GM23338 (cell line): ENCODE results near the gene HMG20B. TPM values are rescaled to one million over a fixed set of nuclear protein-coding genes. Genes with fewer than 3 reads are reported as not detected.
A peak's percentile ranks its signal among the peaks of the same experiment; 100 is the strongest.

Source experiments
- ATAC-seq: fragments of 200-7000 bp; cut with Tn5 transposase; 3 replicates; pipeline ENCODE4 v1.9.1; 2020
- DNase-seq: peaks from one replicate; pipeline ENCODE4 v3.0.0-alpha.2; 2015; ENCODE audit warnings: low spot score
- H2AFZ ChIP-seq: fragments of 200-600 bp; sonication (generic); 2 replicates; pipeline ENCODE4 v1.8.0; 2016; ENCODE audit warnings: antibody characterized with exemption, mild to moderate bottlenecking, moderate library complexity
- H3F3A ChIP-seq: fragments of 200-600 bp; sonication (generic); replicated peaks from 2 replicates; pipeline ENCODE4 v1.8.0; 2017; ENCODE audit warnings: antibody characterized with exemption, mixed run types, low read depth
- H3K27ac ChIP-seq: fragments of 200-600 bp; sonication (generic); 2 replicates; pipeline ENCODE4 v1.6.1; 2016; ENCODE audit warnings: low read depth
- H3K27me3 ChIP-seq: fragments of 200-600 bp; sonication (generic); 2 replicates; pipeline ENCODE4 v1.8.0; 2016; ENCODE audit warnings: mild to moderate bottlenecking, mixed run types, moderate library complexity; ENCODE audit not compliant: insufficient read depth
- H3K36me3 ChIP-seq: fragments of 200-600 bp; sonication (generic); 2 replicates; pipeline ENCODE4 v1.8.0; 2016; ENCODE audit warnings: mild to moderate bottlenecking; ENCODE audit not compliant: insufficient read depth
- H3K4me1 ChIP-seq: fragments of 200-600 bp; sonication (generic); 2 replicates; pipeline ENCODE4 v1.8.0; 2016; ENCODE audit warnings: mild to moderate bottlenecking, moderate library complexity; ENCODE audit not compliant: insufficient read depth
- H3K4me2 ChIP-seq: fragments of 200-600 bp; sonication (generic); 2 replicates; pipeline ENCODE4 v1.7.1; 2017; ENCODE audit warnings: mixed run types
- H3K4me3 ChIP-seq: fragments of 200-600 bp; sonication (generic); 2 replicates; pipeline ENCODE4 v1.6.1; 2016; ENCODE audit warnings: mixed run types
- H3K79me2 ChIP-seq: fragments of 200-600 bp; sonication (generic); replicated peaks from 2 replicates; pipeline ENCODE4 v1.8.0; 2017; ENCODE audit warnings: mild to moderate bottlenecking; ENCODE audit not compliant: insufficient read depth
- H3K9me2 ChIP-seq: fragments of 200-600 bp; sonication (generic); 2 replicates; pipeline ENCODE4 v1.8.0; 2017; ENCODE audit not compliant: insufficient read depth
- H4K20me1 ChIP-seq: fragments of 200-600 bp; sonication (generic); replicated peaks from 2 replicates; pipeline ENCODE4 v1.8.0; 2017; ENCODE audit warnings: mild to moderate bottlenecking; ENCODE audit not compliant: insufficient read depth
- H3K27ac Mint-ChIP-seq: 2 replicates; pipeline ENCODE4 v1.8.0; 2020; ENCODE audit warnings: inconsistent platforms, mild to moderate bottlenecking, moderate library complexity, mixed read lengths
- H3K27me3 Mint-ChIP-seq: 3 replicates; pipeline ENCODE4 v1.8.0; 2022; ENCODE audit warnings: low read depth, mild to moderate bottlenecking, moderate library complexity, mixed read lengths, inconsistent platforms; ENCODE audit not compliant: insufficient read depth, poor library complexity
- H3K36me3 Mint-ChIP-seq: 3 replicates; pipeline ENCODE4 v1.8.0; 2021; ENCODE audit warnings: low read depth, mild to moderate bottlenecking, inconsistent platforms, moderate library complexity, mixed read lengths
- H3K4me1 Mint-ChIP-seq: 3 replicates; pipeline ENCODE4 v1.8.0; 2020; ENCODE audit warnings: mild to moderate bottlenecking, inconsistent platforms, mixed read lengths
- H3K4me3 Mint-ChIP-seq: 3 replicates; pipeline ENCODE4 v1.8.0; 2021; ENCODE audit warnings: moderate library complexity, mild to moderate bottlenecking, inconsistent platforms, mixed read lengths
- H3K9me3 Mint-ChIP-seq: 3 replicates; pipeline ENCODE4 v1.8.0; 2020; ENCODE audit warnings: moderate library complexity, mild to moderate bottlenecking, inconsistent platforms, mixed read lengths
- CREB1 ChIP-seq: fragments of 250-450 bp; sonication (Bioruptor Pico); IDR thresholded peaks from 2 replicates; pipeline ENCODE4 v1.5.0; 2020; ENCODE audit warnings: low read depth, mild to moderate bottlenecking, moderate library complexity
- CTCF ChIP-seq, 2 experiments: fragments of 200-600 bp in 1 of 2; sonication (generic) in 1 of 2; conservative IDR thresholded peaks; 2 replicates each; pipeline versions ENCODE4 v1.5.1 to v1.6.1; 2016 to 2017; ENCODE audit warnings: antibody characterized with exemption in 2 of 2, low read depth in 2 of 2, mild to moderate bottlenecking in 2 of 2, moderate library complexity in 1 of 2
- EZH2 ChIP-seq: fragments of 200-600 bp; sonication (generic); IDR thresholded peaks from one replicate; pipeline ENCODE4 v1.8.0; 2017; ENCODE audit warnings: antibody characterized with exemption, mild to moderate bottlenecking, low read depth; ENCODE audit not compliant: unreplicated experiment
- EZH2phosphoT487 ChIP-seq: fragments of 200-600 bp; sonication (generic); IDR thresholded peaks from one replicate; pipeline ENCODE4 v1.8.1; 2018; ENCODE audit warnings: antibody characterized with exemption; ENCODE audit not compliant: unreplicated experiment
- JUNB ChIP-seq: IDR thresholded peaks from one replicate; pipeline ENCODE4 v1.6.1; 2016; ENCODE audit warnings: antibody characterized with exemption; ENCODE audit not compliant: unreplicated experiment
- NANOG ChIP-seq: IDR thresholded peaks from 2 replicates; pipeline ENCODE4 v1.6.1; 2016; ENCODE audit warnings: antibody characterized with exemption, borderline replicate concordance
- POLR2AphosphoS5 ChIP-seq: IDR thresholded peaks from 2 replicates; pipeline ENCODE4 v1.6.1; 2016; ENCODE audit warnings: antibody characterized with exemption, low read depth
- STAT1 ChIP-seq: IDR thresholded peaks from one replicate; pipeline ENCODE4 v1.6.1; 2016; ENCODE audit warnings: antibody characterized with exemption; ENCODE audit not compliant: unreplicated experiment
- ZNF114 ChIP-seq: fragments of 250-450 bp; sonication (Bioruptor Pico); IDR thresholded peaks from 2 replicates; pipeline ENCODE4 v1.5.0; 2020; ENCODE audit warnings: mild to moderate bottlenecking, moderate library complexity
- ZNF331 ChIP-seq: fragments of 250-450 bp; sonication (Bioruptor Pico); IDR thresholded peaks from 2 replicates; pipeline ENCODE4 v1.5.0; 2020; ENCODE audit warnings: low read depth, mild to moderate bottlenecking, moderate library complexity
- ZNF462 ChIP-seq: fragments of 250-450 bp; sonication (Bioruptor Pico); IDR thresholded peaks from 2 replicates; pipeline ENCODE4 v1.5.0; 2020; ENCODE audit warnings: mild to moderate bottlenecking, moderate library complexity
- polyA plus RNA-seq: library from polyadenylated mRNA; unstranded; fragments of >200 nt; fragmentation: Nextera tagmentation; extraction: Ambion mirVana; gene quantifications from 2 replicates; pipeline ENCODE4 v1.2.1, GENCODE V29; 2016
- total RNA-seq: library from RNA; depleted of rRNA; stranded (reverse); fragments of >200 nt; shearing (Covaris generic); gene quantifications from 2 replicates; pipeline ENCODE4 v1.2.3, GENCODE V29; 2014
- TF ChIP-seq, protein P1 (sequence below): IDR thresholded peaks from one replicate; pipeline ENCODE4 v1.6.1; 2018; ENCODE audit warnings: antibody characterized with exemption; ENCODE audit not compliant: unreplicated experiment
- TF ChIP-seq, protein P2 (sequence below): IDR thresholded peaks from 2 replicates; pipeline ENCODE4 v1.6.1; 2016; ENCODE audit warnings: antibody characterized with exemption

HMG20B gene
- total and polyA plus RNA-seq, 2 experiments from 2014 or later = 74.1 to 130 TPM

DNA sequence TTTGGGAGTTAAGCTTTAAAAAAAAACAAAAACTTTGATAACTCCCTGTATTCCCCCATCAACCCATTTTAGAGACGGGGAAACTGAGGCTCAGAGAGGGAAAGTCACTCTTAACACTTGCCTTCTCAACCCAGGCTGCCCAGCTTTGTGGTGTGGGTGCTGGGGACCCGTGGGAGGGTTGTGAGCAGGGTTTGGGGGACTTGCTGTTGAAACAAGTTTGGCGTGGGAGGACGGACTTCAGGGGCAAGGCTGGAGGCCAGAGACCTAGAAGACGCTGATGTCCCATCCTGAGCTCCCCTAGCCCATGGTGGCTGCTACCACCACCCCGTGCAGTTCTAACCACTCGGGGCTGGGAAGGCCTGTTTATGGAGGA lies 54.6 kb downstream of the HMG20B start:
- Histone ChIP-seq H4K20me1 (peaks cover 16% of the 10 kb centered on the region), H3K4me1 (peaks cover 9% of the 10 kb centered on the region; the same call in 1 of the 2 replicates), H2AFZ (no peak overlapping the region; the same call in 1 of the 2 replicates), H3K27ac (no peak overlapping the region), H3K36me3 (no peaks in the 10 kb centered on the region), H3K4me3 (0 out of 2 replicates have a peak overlapping the region, but pooled peaks have one; percentile 27), H3K4me2 (no peak overlapping the region), H3K9me2 (no peaks in the 10 kb centered on the region), H3K27me3 (no peaks in the 10 kb centered on the region), H3F3A (peaks cover 5% of the 10 kb centered on the region; the same call in 1 of the 2 replicates), H3K79me2 (peaks cover 23% of the 10 kb centered on the region)
- H3K4me3 Mint-ChIP-seq = peak overlapping the region; percentile 90
- peaks cover 5% of the 10 kb centered on the region for H3K36me3 Mint-ChIP-seq
- TF ChIP-seq CTCF (conservative IDR thresholded peaks at IDR 0.05; ENCODE audit: low read depth in 2 of 2) (no peak), ZNF114 (no peak), ZNF331 (no peak), CREB1 (no peak), POLR2AphosphoS5 (no peak), NANOG (no peak), ZNF462 (no peak), STAT1 (no peak), EZH2 (no peak), JUNB (no peak), EZH2phosphoT487 (no peak)
- TF ChIP-seq, protein P1, sequence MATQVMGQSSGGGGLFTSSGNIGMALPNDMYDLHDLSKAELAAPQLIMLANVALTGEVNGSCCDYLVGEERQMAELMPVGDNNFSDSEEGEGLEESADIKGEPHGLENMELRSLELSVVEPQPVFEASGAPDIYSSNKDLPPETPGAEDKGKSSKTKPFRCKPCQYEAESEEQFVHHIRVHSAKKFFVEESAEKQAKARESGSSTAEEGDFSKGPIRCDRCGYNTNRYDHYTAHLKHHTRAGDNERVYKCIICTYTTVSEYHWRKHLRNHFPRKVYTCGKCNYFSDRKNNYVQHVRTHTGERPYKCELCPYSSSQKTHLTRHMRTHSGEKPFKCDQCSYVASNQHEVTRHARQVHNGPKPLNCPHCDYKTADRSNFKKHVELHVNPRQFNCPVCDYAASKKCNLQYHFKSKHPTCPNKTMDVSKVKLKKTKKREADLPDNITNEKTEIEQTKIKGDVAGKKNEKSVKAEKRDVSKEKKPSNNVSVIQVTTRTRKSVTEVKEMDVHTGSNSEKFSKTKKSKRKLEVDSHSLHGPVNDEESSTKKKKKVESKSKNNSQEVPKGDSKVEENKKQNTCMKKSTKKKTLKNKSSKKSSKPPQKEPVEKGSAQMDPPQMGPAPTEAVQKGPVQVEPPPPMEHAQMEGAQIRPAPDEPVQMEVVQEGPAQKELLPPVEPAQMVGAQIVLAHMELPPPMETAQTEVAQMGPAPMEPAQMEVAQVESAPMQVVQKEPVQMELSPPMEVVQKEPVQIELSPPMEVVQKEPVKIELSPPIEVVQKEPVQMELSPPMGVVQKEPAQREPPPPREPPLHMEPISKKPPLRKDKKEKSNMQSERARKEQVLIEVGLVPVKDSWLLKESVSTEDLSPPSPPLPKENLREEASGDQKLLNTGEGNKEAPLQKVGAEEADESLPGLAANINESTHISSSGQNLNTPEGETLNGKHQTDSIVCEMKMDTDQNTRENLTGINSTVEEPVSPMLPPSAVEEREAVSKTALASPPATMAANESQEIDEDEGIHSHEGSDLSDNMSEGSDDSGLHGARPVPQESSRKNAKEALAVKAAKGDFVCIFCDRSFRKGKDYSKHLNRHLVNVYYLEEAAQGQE = no peak
- TF ChIP-seq, protein P2, sequence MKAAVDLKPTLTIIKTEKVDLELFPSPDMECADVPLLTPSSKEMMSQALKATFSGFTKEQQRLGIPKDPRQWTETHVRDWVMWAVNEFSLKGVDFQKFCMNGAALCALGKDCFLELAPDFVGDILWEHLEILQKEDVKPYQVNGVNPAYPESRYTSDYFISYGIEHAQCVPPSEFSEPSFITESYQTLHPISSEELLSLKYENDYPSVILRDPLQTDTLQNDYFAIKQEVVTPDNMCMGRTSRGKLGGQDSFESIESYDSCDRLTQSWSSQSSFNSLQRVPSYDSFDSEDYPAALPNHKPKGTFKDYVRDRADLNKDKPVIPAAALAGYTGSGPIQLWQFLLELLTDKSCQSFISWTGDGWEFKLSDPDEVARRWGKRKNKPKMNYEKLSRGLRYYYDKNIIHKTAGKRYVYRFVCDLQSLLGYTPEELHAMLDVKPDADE = no peak
- no peak overlapping the region for H3K27ac Mint-ChIP-seq
- ATAC-seq (no peak), DNase-seq (no peak)
- H3K27me3 Mint-ChIP-seq = peaks cover 18% of the 10 kb centered on the region
- H3K4me1 Mint-ChIP-seq = peaks cover 13% of the 10 kb centered on the region
- no peaks in the 10 kb centered on the region for H3K9me3 Mint-ChIP-seq
